PFSK-1 (cell line): Measurements from ENCODE around the gene TXNDC12.

Source experiments
- FOXP2 ChIP-seq: optimal IDR thresholded peaks from 2 replicates; pipeline ENCODE3; 2011; ENCODE audit warnings: borderline replicate concordance, control low read depth, inconsistent platforms; ENCODE audit not compliant: insufficient read depth; ENCODE audit errors: extremely low read length, extremely low read depth
- POLR2AphosphoS5 ChIP-seq: IDR thresholded peaks from 2 replicates; pipeline ENCODE4 v1.6.1; 2012; ENCODE audit warnings: low read depth, mild to moderate bottlenecking, control low read depth, low read length, moderate library complexity
- REST ChIP-seq, 2 experiments: IDR thresholded peaks; 2 replicates each; pipeline versions ENCODE4 v1.6.1 to v1.8.0; 2011 to 2012; ENCODE audit warnings: low read depth in 2 of 2, low read length in 2 of 2, control low read depth in 1 of 2, inconsistent platforms in 1 of 2, mild to moderate bottlenecking in 1 of 2, moderate library complexity in 1 of 2; ENCODE audit not compliant: insufficient read depth in 1 of 2
- SIN3A ChIP-seq: IDR thresholded peaks from 2 replicates; pipeline ENCODE4 v1.6.1; 2012; ENCODE audit warnings: mild to moderate bottlenecking, low read length, moderate library complexity, borderline replicate concordance; ENCODE audit not compliant: insufficient read depth
- TAF1 ChIP-seq: IDR thresholded peaks from 2 replicates; pipeline ENCODE4 v1.6.1; 2012; ENCODE audit warnings: low read length, control low read depth, borderline replicate concordance; ENCODE audit not compliant: insufficient read depth

Gene TXNDC12

DNA sequence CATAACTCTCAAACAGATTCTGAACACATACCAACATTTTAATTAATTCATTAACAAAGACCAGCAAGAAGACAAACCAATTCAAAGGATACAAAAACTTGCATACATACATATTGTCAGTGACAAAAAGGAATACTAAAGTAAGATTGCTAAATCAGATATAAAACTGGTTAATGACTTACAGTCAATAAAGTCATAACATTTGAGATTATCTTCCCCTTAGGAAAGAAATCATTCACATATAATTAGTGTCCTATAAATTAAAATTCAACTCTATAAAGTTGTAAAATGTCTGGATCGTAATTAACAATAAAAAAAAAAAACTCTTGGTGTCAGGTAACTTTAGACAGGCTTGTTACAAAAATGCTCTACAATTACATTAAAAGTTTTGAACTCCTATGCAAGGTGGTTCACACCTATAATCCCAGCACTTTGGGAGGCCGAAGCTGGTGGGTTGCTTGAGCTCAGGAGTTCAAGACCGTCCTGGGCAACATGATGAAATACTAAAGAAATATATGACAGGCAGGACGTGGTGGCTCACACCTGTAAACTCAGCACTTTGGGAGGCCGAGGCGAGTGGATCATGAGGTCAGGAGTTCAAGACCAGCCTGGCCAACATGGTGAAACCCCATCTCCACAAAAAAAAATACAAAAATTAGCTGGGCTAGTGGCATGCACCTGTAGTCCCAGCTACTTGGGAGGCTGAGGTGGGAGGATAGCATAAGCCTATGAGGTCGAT lies 46.8 kb downstream of the TXNDC12 start:
- TF ChIP-seq SIN3A = no peak
- TF ChIP-seq REST (IDR thresholded peaks at IDR 0.05; ENCODE audit: insufficient read depth in 1 of 2, low read depth in 2 of 2, low read length in 2 of 2) = no peak

DNA sequence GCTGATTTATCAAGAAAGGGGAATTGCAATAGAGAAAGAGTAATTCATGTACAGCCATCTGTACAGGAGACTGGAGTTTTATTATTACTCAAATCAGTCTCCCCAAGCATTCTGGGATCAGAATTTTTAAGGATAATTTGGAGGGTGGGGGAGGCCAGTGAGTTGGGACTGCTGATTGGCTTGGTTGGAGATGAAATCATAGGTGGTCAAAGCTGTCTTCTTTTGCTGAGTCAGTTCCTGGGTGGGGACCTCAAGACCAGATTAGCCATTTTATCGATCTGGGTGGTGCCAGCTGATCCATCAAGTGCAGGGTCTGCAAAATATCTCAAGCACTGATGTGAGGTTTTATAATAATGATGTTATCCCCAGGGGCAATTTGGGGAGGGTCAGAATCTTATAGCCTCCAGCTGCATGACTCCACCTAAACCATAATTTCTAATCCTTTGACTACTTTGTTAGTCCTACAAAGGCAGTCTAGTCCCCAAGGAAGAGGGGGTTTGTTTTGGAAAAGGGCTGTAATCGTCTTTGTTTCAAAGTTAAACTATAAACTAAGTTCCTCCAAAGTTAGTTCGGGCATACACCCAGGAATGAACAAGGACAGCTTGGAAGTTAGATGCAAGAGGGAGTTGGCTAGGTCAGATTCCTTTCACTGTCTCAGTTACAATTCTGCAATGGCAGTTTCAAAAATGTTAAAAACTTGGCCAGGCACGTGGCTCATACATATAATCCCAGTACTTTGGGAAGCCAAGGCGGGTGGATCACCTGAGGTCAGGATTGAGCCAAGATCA lies 47.6 kb downstream of the TXNDC12 start:
- TF ChIP-seq FOXP2 = no peak
- TF ChIP-seq TAF1 = no peak
- no peak for TF ChIP-seq POLR2AphosphoS5
- TF ChIP-seq SIN3A = no peak
- no peak for TF ChIP-seq REST (IDR thresholded peaks at IDR 0.05; ENCODE audit: insufficient read depth in 1 of 2, low read depth in 2 of 2, low read length in 2 of 2)

GRCh38 chr1:52003877-52004276 lies 51.1 kb downstream of the TXNDC12 start:
- TF ChIP-seq TAF1 (no peak), POLR2AphosphoS5 (no peak), FOXP2 (no peak), SIN3A (no peak), REST (IDR thresholded peaks at IDR 0.05; ENCODE audit: insufficient read depth in 1 of 2, low read depth in 2 of 2, low read length in 2 of 2) (no peak)

- TF ChIP-seq REST (IDR thresholded peaks at IDR 0.05; ENCODE audit: insufficient read depth in 1 of 2, low read depth in 2 of 2, low read length in 2 of 2) = peak; percentile 85 to 97
- TF ChIP-seq FOXP2 = no peak
Observed at GRCh38 chr1:52002038-52002917, 52.7 kb downstream of the TXNDC12 start.
